ENCODE measurements around the gene RNF39. TPM values are rescaled to one million over a fixed set of nuclear protein-coding genes. Genes with fewer than 3 reads are reported as not detected.
"Not testable (repeated sequence)": the region's sequence is repeated elsewhere in the genome, so short reads cannot be mapped to it uniquely, and the experiment has no call there.

The RNF39 gene
- total RNA-seq, 6 experiments from 2014 or later: not detected

GRCh38 chr6:30037182-30037788, 38.3 kb downstream of the RNF39 start:
- peaks cover 5% of the 10 kb centered on the region; the same call in 1 of the 2 replicates for H3K36me3 Mint-ChIP-seq (ENCODE audit: low read depth)
- peak; percentile 15 for DNase-seq
- no peaks in the 10 kb centered on the region for H3K9me3 Mint-ChIP-seq
- H3K27ac Mint-ChIP-seq: no peak overlapping the region
- H3K4me3 Mint-ChIP-seq: no peak overlapping the region
- no peaks in the 10 kb centered on the region for H3K4me1 Mint-ChIP-seq (ENCODE audit: low read depth)
- H3K27me3 Mint-ChIP-seq (ENCODE audit: insufficient read depth): no peaks in the 10 kb centered on the region
- peak; percentile 79 for TF ChIP-seq CTCF (IDR thresholded peaks at IDR 0.05)

- no peak overlapping the region for H3K27ac Mint-ChIP-seq
- H3K4me3 Mint-ChIP-seq: no peak overlapping the region
- DNase-seq: no peak
- H3K9me3 Mint-ChIP-seq: no peaks in the 10 kb centered on the region
- no peak for TF ChIP-seq CTCF (IDR thresholded peaks at IDR 0.05)
- no peaks in the 10 kb centered on the region for H3K4me1 Mint-ChIP-seq (ENCODE audit: low read depth)
- no peaks in the 10 kb centered on the region for H3K27me3 Mint-ChIP-seq (ENCODE audit: insufficient read depth)
- peaks cover 5% of the 10 kb centered on the region; the same call in 1 of the 2 replicates for H3K36me3 Mint-ChIP-seq (ENCODE audit: low read depth)
Measured at GRCh38 chr6:30035784-30036183, 39.8 kb downstream of the RNF39 start.

GRCh38 chr6:30033440-30033839, 42.1 kb downstream of the RNF39 start:
- not testable (repeated sequence) for H3K36me3 Mint-ChIP-seq (ENCODE audit: low read depth); H3K4me3 Mint-ChIP-seq; H3K27me3 Mint-ChIP-seq (ENCODE audit: insufficient read depth); H3K9me3 Mint-ChIP-seq; H3K27ac Mint-ChIP-seq; H3K4me1 Mint-ChIP-seq (ENCODE audit: low read depth); DNase-seq

GRCh38 chr6:30031381-30031780, 44.2 kb downstream of the RNF39 start:
- H3K4me1 Mint-ChIP-seq (ENCODE audit: low read depth): no peaks in the 10 kb centered on the region
- H3K36me3 Mint-ChIP-seq (ENCODE audit: low read depth): peaks cover 5% of the 10 kb centered on the region; the same call in 1 of the 2 replicates
- H3K27ac Mint-ChIP-seq: no peak overlapping the region
- H3K4me3 Mint-ChIP-seq: no peak overlapping the region
- H3K27me3 Mint-ChIP-seq (ENCODE audit: insufficient read depth): no peaks in the 10 kb centered on the region
- DNase-seq: no peak
- no peaks in the 10 kb centered on the region for H3K9me3 Mint-ChIP-seq
- TF ChIP-seq CTCF (IDR thresholded peaks at IDR 0.05): no peak

GRCh38 chr6:30029588-30029987, 46.0 kb downstream of the RNF39 start:
- Mint-ChIP-seq H3K27ac (no peak overlapping the region), H3K4me1 (ENCODE audit: low read depth) (no peaks in the 10 kb centered on the region), H3K9me3 (no peaks in the 10 kb centered on the region), H3K27me3 (ENCODE audit: insufficient read depth) (no peaks in the 10 kb centered on the region), H3K36me3 (ENCODE audit: low read depth) (no peaks in the 10 kb centered on the region), H3K4me3 (no peak overlapping the region)
- no peak for TF ChIP-seq CTCF (IDR thresholded peaks at IDR 0.05)
- no peak for DNase-seq

GRCh38 chr6:30025186-30025585, 50.4 kb downstream of the RNF39 start:
- Mint-ChIP-seq H3K9me3 (no peaks in the 10 kb centered on the region), H3K4me3 (no peak overlapping the region), H3K27me3 (ENCODE audit: insufficient read depth) (no peaks in the 10 kb centered on the region; the same call in 1 of the 2 replicates), H3K36me3 (ENCODE audit: low read depth) (no peaks in the 10 kb centered on the region), H3K4me1 (ENCODE audit: low read depth) (no peaks in the 10 kb centered on the region), H3K27ac (no peak overlapping the region)
- TF ChIP-seq CTCF (IDR thresholded peaks at IDR 0.05): no peak
- DNase-seq: no peak

GRCh38 chr6:30022712-30023111, 52.9 kb downstream of the RNF39 start:
- H3K27ac Mint-ChIP-seq; H3K4me3 Mint-ChIP-seq; DNase-seq; H3K4me1 Mint-ChIP-seq (ENCODE audit: low read depth); H3K27me3 Mint-ChIP-seq (ENCODE audit: insufficient read depth); H3K9me3 Mint-ChIP-seq; H3K36me3 Mint-ChIP-seq (ENCODE audit: low read depth): not testable (repeated sequence)
